GM12864 (cell line): ENCODE data around the gene MTA3.
"Not testable (repeated sequence)": the region's sequence is repeated elsewhere in the genome, so short reads cannot be mapped to it uniquely, and the experiment has no call there.

Experiments
- DNase-seq: peaks from one replicate; pipeline ENCODE4 v3.0.0-alpha.2; 2011; ENCODE audit warnings: low read depth
- H3K4me3 ChIP-seq: 2 replicates; pipeline ENCODE4 v1.5.1; 2011; ENCODE audit warnings: mild to moderate bottlenecking, low read depth, low read length, control low read depth
- TF ChIP-seq, protein P1 (sequence below): IDR thresholded peaks from 2 replicates; pipeline ENCODE4 v1.5.1; 2011; ENCODE audit warnings: low read depth, mild to moderate bottlenecking, moderate library complexity, low read length, control low read depth, inconsistent platforms; ENCODE audit errors: missing control alignments

MTA3 gene

DNA sequence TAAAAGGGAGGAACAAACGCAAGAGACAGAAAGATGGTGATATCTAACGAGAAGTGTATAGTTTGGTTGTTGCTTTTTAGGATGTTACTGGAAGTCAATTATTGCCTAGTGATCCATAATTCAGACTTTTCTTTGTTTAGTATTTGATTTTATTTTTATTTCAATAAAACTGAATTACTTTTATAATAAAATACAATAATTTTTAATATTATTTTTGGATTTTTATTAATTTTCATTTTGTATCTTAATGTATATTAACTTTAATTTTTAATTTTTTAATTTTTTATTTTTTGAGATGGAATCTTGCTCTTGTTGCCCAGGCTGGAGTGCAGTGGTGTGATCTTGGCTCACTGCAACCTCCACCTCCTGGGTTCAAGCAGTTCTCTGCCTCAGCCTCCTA is 55.6 kb downstream of the MTA3 start:
- TF ChIP-seq, protein P1, sequence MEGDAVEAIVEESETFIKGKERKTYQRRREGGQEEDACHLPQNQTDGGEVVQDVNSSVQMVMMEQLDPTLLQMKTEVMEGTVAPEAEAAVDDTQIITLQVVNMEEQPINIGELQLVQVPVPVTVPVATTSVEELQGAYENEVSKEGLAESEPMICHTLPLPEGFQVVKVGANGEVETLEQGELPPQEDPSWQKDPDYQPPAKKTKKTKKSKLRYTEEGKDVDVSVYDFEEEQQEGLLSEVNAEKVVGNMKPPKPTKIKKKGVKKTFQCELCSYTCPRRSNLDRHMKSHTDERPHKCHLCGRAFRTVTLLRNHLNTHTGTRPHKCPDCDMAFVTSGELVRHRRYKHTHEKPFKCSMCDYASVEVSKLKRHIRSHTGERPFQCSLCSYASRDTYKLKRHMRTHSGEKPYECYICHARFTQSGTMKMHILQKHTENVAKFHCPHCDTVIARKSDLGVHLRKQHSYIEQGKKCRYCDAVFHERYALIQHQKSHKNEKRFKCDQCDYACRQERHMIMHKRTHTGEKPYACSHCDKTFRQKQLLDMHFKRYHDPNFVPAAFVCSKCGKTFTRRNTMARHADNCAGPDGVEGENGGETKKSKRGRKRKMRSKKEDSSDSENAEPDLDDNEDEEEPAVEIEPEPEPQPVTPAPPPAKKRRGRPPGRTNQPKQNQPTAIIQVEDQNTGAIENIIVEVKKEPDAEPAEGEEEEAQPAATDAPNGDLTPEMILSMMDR, result no peak
- no peak for DNase-seq
- no peak overlapping the region for H3K4me3 ChIP-seq

DNA sequence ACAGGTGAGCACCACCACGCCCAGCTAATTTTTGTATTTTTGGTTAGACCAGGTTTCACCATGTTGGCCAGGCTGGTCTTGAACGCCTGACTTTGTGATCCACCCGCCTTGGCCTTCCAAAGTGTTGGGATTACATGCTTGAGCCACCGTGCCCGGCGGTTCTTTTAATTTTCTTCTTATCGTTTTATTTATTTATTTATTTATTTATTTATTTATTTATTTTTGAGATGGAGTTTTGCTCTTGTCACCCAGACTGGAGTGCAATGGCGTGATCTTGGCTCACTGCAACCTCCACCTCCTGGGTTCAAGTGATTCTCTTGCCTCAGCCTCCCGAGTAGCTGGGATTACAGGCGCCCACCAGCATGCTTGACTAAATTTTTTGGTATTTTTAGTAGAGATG is 59.6 kb downstream of the MTA3 start:
- DNase-seq, H3K4me3 ChIP-seq: not testable (repeated sequence)

GRCh38 chr2:42636934-42637333 is 68.5 kb downstream of the MTA3 start:
- TF ChIP-seq, protein P1, result no peak
- no peak for DNase-seq

GRCh38 chr2:42638080-42638784 is 69.8 kb downstream of the MTA3 start:
- no peak overlapping the region for H3K4me3 ChIP-seq
- no peak for DNase-seq
- TF ChIP-seq, protein P1, result no peak

More at GRCh38 chr2:42636934-42637333, 68.5 kb downstream of the MTA3 start:
- no peak overlapping the region for H3K4me3 ChIP-seq

- TF ChIP-seq, protein P1, result no peak
- no peak overlapping the region for H3K4me3 ChIP-seq
- DNase-seq, result no peak
Measured at GRCh38 chr2:42639340-42640077, 71.1 kb downstream of the MTA3 start.

GRCh38 chr2:42640261-42640660 is 71.8 kb downstream of the MTA3 start:
- H3K4me3 ChIP-seq, result no peak overlapping the region
- TF ChIP-seq, protein P1, result no peak
- no peak for DNase-seq

DNA sequence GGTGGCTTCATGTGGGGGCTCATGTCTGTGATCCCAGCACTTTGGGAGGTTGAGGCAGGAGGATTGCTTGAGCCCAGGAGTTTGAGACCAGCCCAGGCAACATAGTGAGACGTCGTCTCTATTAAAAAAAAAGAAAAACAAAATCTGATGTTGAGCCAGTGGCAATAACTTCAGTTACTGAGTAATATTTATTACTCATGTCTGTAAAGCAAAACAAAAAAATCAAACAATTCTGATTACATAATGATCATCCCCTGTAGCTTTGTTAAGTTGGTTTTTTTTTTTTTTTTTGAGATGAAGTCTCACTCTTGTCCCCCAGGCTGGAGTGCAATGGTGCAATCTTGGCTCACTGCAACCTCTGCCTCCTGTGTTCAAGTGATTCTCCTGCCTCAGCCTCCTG is 73.9 kb downstream of the MTA3 start:
- not testable (repeated sequence) for DNase-seq, H3K4me3 ChIP-seq

- TF ChIP-seq, protein P1, result no peak
- no peak overlapping the region for H3K4me3 ChIP-seq
- no peak for DNase-seq
Measured at GRCh38 chr2:42645551-42645950, 77.1 kb downstream of the MTA3 start.
